ENCODE measurements around the gene SHMT1. TPM values are rescaled to one million over a fixed set of nuclear protein-coding genes. Genes with fewer than 3 reads are reported as not detected.
"Not testable (repeated sequence)": the region's sequence is repeated elsewhere in the genome, so short reads cannot be mapped to it uniquely, and the experiment has no call there.

Gene SHMT1
- total and polyA plus RNA-seq, 2 of the 4 experiments (the other 2 are of a cell fraction), result 7.5 to 8.1 TPM

- H4K20me1 ChIP-seq (ENCODE audit: insufficient read depth, low read length); H2AFZ ChIP-seq (replicated peaks; ENCODE audit: low read length, poor library complexity); H2BK120ac ChIP-seq (ENCODE audit: low read depth, low read length); CTCF ChIA-PET; H3K4me2 ChIP-seq (ENCODE audit: low read depth, low read length); H3K4ac ChIP-seq (ENCODE audit: low read depth, low read length); H3K36me3 ChIP-seq (ENCODE audit: control insufficient read depth, insufficient read depth, low read length); H3K18ac ChIP-seq (ENCODE audit: low read depth, low read length); H4K5ac ChIP-seq (ENCODE audit: low read depth, low read length); H2BK15ac ChIP-seq (ENCODE audit: low read depth, low read length); H3K9me3 ChIP-seq (ENCODE audit: control insufficient read depth, insufficient read depth, low read length); BruUV-seq (replicated peaks); DNase-seq; H3K4me3 ChIP-seq (ENCODE audit: insufficient read depth, low read depth, low read length); H4K91ac ChIP-seq (ENCODE audit: insufficient read depth, low read depth, low read length); H3K4me1 ChIP-seq (ENCODE audit: control insufficient read depth, insufficient read depth, low read length); H4K8ac ChIP-seq (ENCODE audit: low read depth in 2 of 2, low read length in 2 of 2); in situ Hi-C loops (cut with MboI; ENCODE audit: low sequenced_read_pairs); H3K9ac ChIP-seq (ENCODE audit: low read depth, low read length); H3K56ac ChIP-seq (ENCODE audit: extremely low read depth, insufficient read depth, low read length); dilution Hi-C loops (cut with HindIII; ENCODE audit: low sequenced_read_pairs, unreplicated experiment); H2AK5ac ChIP-seq (ENCODE audit: low read depth, low read length); H2BK20ac ChIP-seq (ENCODE audit: low read depth, low read length); H3K79me1 ChIP-seq (ENCODE audit: low read depth in 1 of 2, low read length in 2 of 2); H3K9me1 ChIP-seq (ENCODE audit: insufficient read depth, low read length); ATAC-seq (ENCODE audit: low read depth); intact Hi-C loops (cut with micrococcal nuclease); H3K27ac ChIP-seq (ENCODE audit: insufficient read depth, low read length); H3K23ac ChIP-seq (ENCODE audit: low read depth, low read length); H3K14ac ChIP-seq (replicated peaks; ENCODE audit: low read depth, low read length); POLR2A ChIA-PET (ENCODE audit: unreplicated experiment); H2AK9ac ChIP-seq (replicated peaks; ENCODE audit: low read depth, low read length, poor library complexity); H2BK5ac ChIP-seq (ENCODE audit: low read depth, low read length, poor library complexity, severe bottlenecking): not testable (repeated sequence)
- no CpG with 5 or more reads among the region's 5 CpGs for WGBS, 2 experiments (ENCODE audit: extremely low coverage in 2 of 2, insufficient read length in 1 of 2)
- peaks cover 15% of the 10 kb centered on the region for H3K27me3 ChIP-seq (ENCODE audit: control insufficient read depth, insufficient read depth, low read length)
Observed at GRCh38 chr17:18387583-18387982, 24.2 kb upstream of the SHMT1 start.

DNA sequence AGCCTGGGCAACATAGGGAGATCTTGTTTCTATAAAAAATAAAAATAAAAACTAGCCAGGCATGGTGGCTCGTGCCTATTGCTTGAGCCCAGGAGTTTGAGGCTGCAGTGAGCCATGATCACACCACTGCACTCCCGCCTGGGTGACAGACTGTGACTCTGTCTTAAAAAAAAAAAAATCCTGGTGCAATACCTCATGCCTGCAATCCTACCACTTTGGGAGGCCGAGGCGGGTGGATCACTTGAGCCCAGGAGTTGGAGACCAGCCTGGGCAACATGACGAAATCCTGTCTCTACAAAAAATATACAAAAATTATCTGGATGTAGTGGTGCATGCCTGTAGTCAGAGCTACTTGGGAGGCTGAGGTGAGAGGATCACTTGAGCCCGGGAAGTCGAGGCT is 20.9 kb upstream of the SHMT1 start:
- intact Hi-C loops (cut with micrococcal nuclease); H2BK15ac ChIP-seq (ENCODE audit: low read depth, low read length); H4K91ac ChIP-seq (ENCODE audit: insufficient read depth, low read depth, low read length); H3K9me1 ChIP-seq (ENCODE audit: insufficient read depth, low read length); ATAC-seq (ENCODE audit: low read depth); H2AK5ac ChIP-seq (ENCODE audit: low read depth, low read length); H3K9ac ChIP-seq (ENCODE audit: low read depth, low read length); H3K4me1 ChIP-seq (ENCODE audit: control insufficient read depth, insufficient read depth, low read length); H3K4me3 ChIP-seq (ENCODE audit: insufficient read depth, low read depth, low read length); H3K9me3 ChIP-seq (ENCODE audit: control insufficient read depth, insufficient read depth, low read length); POLR2A ChIA-PET (ENCODE audit: unreplicated experiment); H3K79me1 ChIP-seq (ENCODE audit: low read depth in 1 of 2, low read length in 2 of 2); H4K5ac ChIP-seq (ENCODE audit: low read depth, low read length); in situ Hi-C loops (cut with MboI; ENCODE audit: low sequenced_read_pairs); H3K4ac ChIP-seq (ENCODE audit: low read depth, low read length); H3K14ac ChIP-seq (replicated peaks; ENCODE audit: low read depth, low read length); H4K20me1 ChIP-seq (ENCODE audit: insufficient read depth, low read length); H3K18ac ChIP-seq (ENCODE audit: low read depth, low read length); CTCF ChIA-PET; H3K36me3 ChIP-seq (ENCODE audit: control insufficient read depth, insufficient read depth, low read length); H2BK20ac ChIP-seq (ENCODE audit: low read depth, low read length); H2AFZ ChIP-seq (replicated peaks; ENCODE audit: low read length, poor library complexity); DNase-seq; H3K4me2 ChIP-seq (ENCODE audit: low read depth, low read length); H2BK5ac ChIP-seq (ENCODE audit: low read depth, low read length, poor library complexity, severe bottlenecking); H2BK120ac ChIP-seq (ENCODE audit: low read depth, low read length); H4K8ac ChIP-seq (ENCODE audit: low read depth in 2 of 2, low read length in 2 of 2); H3K23ac ChIP-seq (ENCODE audit: low read depth, low read length); H3K27ac ChIP-seq (ENCODE audit: insufficient read depth, low read length); H3K56ac ChIP-seq (ENCODE audit: extremely low read depth, insufficient read depth, low read length); H2AK9ac ChIP-seq (replicated peaks; ENCODE audit: low read depth, low read length, poor library complexity); dilution Hi-C loops (cut with HindIII; ENCODE audit: low sequenced_read_pairs, unreplicated experiment); BruUV-seq (replicated peaks): not testable (repeated sequence)
- peaks cover 33% of the 10 kb centered on the region for H3K27me3 ChIP-seq (ENCODE audit: control insufficient read depth, insufficient read depth, low read length)
- no CpG with 5 or more reads among the region's 7 CpGs for WGBS, 2 experiments (ENCODE audit: extremely low coverage in 2 of 2, insufficient read length in 1 of 2)

All from IMR-90 (cell line).